Skeletal muscle tissue (tissue), 4 donors: ENCODE measurements around the gene IFT52. TPM values are rescaled to one million over a fixed set of nuclear protein-coding genes. Genes with fewer than 3 reads are reported as not detected.

Experiments used
- H3K27ac ChIP-seq: one replicate; pipeline ENCODE4 v1.7.0; 2013; ENCODE audit warnings: mild to moderate bottlenecking, low read depth, low read length, inconsistent platforms
- H3K27me3 ChIP-seq, 3 donors: one replicate each; pipeline ENCODE4 v1.7.0; 2013; ENCODE audit warnings: low read length in 3 of 3; ENCODE audit not compliant: control insufficient read depth in 3 of 3, insufficient read depth in 3 of 3
- H3K36me3 ChIP-seq, 3 donors: one replicate each; pipeline ENCODE4 v1.7.0; 2013; ENCODE audit warnings: low read length in 3 of 3; ENCODE audit not compliant: control insufficient read depth in 3 of 3, insufficient read depth in 3 of 3
- H3K4me1 ChIP-seq, 3 donors: one replicate each; pipeline ENCODE4 v1.7.0; 2013; ENCODE audit warnings: low read length in 3 of 3, mild to moderate bottlenecking in 3 of 3; ENCODE audit not compliant: control insufficient read depth in 3 of 3, insufficient read depth in 3 of 3
- H3K4me3 ChIP-seq, 3 donors: one replicate each; pipeline ENCODE4 v1.7.0; 2013; ENCODE audit warnings: low read length in 3 of 3
- H3K9ac ChIP-seq, 3 donors: one replicate each; pipeline ENCODE4 v1.7.0; 2013; ENCODE audit warnings: low read length in 3 of 3, mild to moderate bottlenecking in 3 of 3, moderate library complexity in 2 of 3, low read depth in 1 of 3
- H3K9me3 ChIP-seq, 3 donors: one replicate each; pipeline ENCODE4 v1.7.0; 2013; ENCODE audit warnings: low read length in 3 of 3; ENCODE audit not compliant: control insufficient read depth in 3 of 3
- total RNA-seq: library from RNA; depleted of rRNA; stranded (reverse); fragments of >200 nt; gene quantifications from one replicate; pipeline ENCODE4 v1.2.3, GENCODE V29; 2014
- donor health status: Osteomylitis.

IFT52 gene
- total RNA-seq, 1 donor from 2014 or later: 45.4 TPM

- Histone ChIP-seq H3K36me3 (peaks cover 4 to 8% (median 5%) of the 10 kb centered on the region in 3 donors), H3K27ac (no peak overlapping the region), H3K9ac (no peak overlapping the region), H3K9me3 (no peaks in the 10 kb centered on the region), H3K27me3 (no peaks in the 10 kb centered on the region), H3K4me1 (no peaks in the 10 kb centered on the region), H3K4me3 (no peak overlapping the region)
These were observed 40.3 kb upstream of the IFT52 start for GRCh38 chr20:43550456-43550855.

GRCh38 chr20:43554369-43554768, 36.4 kb upstream of the IFT52 start:
- Histone ChIP-seq H3K36me3 (peaks cover 0 to 2% (median 0%) of the 10 kb centered on the region in 3 donors), H3K4me3 (no peak overlapping the region), H3K4me1 (no peaks in the 10 kb centered on the region), H3K9me3 (no peaks in the 10 kb centered on the region), H3K9ac (no peak overlapping the region), H3K27ac (no peak overlapping the region), H3K27me3 (no peaks in the 10 kb centered on the region)

GRCh38 chr20:43558412-43559146, 32.2 kb upstream of the IFT52 start, which contains the start of gene SGK2:
TSS of gene SGK2 (plus strand) at chr20:43559027. CDS start at chr20:43566496, 7,469 bp downstream.
- Histone ChIP-seq H3K27ac (no peak within 1 kb of the TSS), H3K9me3 (no peaks in the 10 kb centered on the region), H3K27me3 (no peaks in the 10 kb centered on the region), H3K4me1 (no peaks in the 10 kb centered on the region), H3K36me3 (no peaks in the 10 kb centered on the region), H3K4me3 (no peak within 1 kb of the TSS), H3K9ac (no peak within 1 kb of the TSS)

GRCh38 chr20:43559147-43559987, 31.4 kb upstream of the IFT52 start:
- H3K9me3 ChIP-seq: no peaks in the 10 kb centered on the region
- no peak overlapping the region for H3K27ac ChIP-seq
- no peak overlapping the region for H3K4me3 ChIP-seq
- no peaks in the 10 kb centered on the region for H3K36me3 ChIP-seq
- no peaks in the 10 kb centered on the region for H3K27me3 ChIP-seq
- no peak overlapping the region for H3K9ac ChIP-seq
- H3K4me1 ChIP-seq: no peaks in the 10 kb centered on the region

- no peak overlapping the region for H3K9ac ChIP-seq
- no peaks in the 10 kb centered on the region for H3K27me3 ChIP-seq
- H3K27ac ChIP-seq: no peak overlapping the region
- H3K4me1 ChIP-seq: no peaks in the 10 kb centered on the region
- H3K4me3 ChIP-seq: no peak overlapping the region
- H3K36me3 ChIP-seq: no peaks in the 10 kb centered on the region
- no peaks in the 10 kb centered on the region for H3K9me3 ChIP-seq
These were observed 29.8 kb upstream of the IFT52 start for GRCh38 chr20:43560974-43561373.

- no peak overlapping the region for H3K4me3 ChIP-seq
- H3K9ac ChIP-seq: no peak overlapping the region
- H3K9me3 ChIP-seq: no peaks in the 10 kb centered on the region
- no peaks in the 10 kb centered on the region for H3K27me3 ChIP-seq
- no peaks in the 10 kb centered on the region for H3K36me3 ChIP-seq
- no peak overlapping the region for H3K27ac ChIP-seq
- no peaks in the 10 kb centered on the region for H3K4me1 ChIP-seq
These were observed 27.3 kb upstream of the IFT52 start for GRCh38 chr20:43563429-43563828.

- Histone ChIP-seq H3K4me3 (no peak overlapping the region), H3K9me3 (no peaks in the 10 kb centered on the region), H3K36me3 (no peaks in the 10 kb centered on the region), H3K4me1 (no peaks in the 10 kb centered on the region), H3K9ac (no peak overlapping the region), H3K27ac (no peak overlapping the region), H3K27me3 (no peaks in the 10 kb centered on the region)
These were observed 26.7 kb upstream of the IFT52 start for GRCh38 chr20:43563991-43564390.

GRCh38 chr20:43564455-43564854, 26.3 kb upstream of the IFT52 start:
- no peaks in the 10 kb centered on the region for H3K27me3 ChIP-seq
- H3K9me3 ChIP-seq: no peaks in the 10 kb centered on the region
- H3K9ac ChIP-seq: no peak overlapping the region
- no peaks in the 10 kb centered on the region for H3K36me3 ChIP-seq
- no peak overlapping the region for H3K27ac ChIP-seq
- H3K4me1 ChIP-seq: no peaks in the 10 kb centered on the region
- H3K4me3 ChIP-seq: no peak overlapping the region

- no peaks in the 10 kb centered on the region for H3K4me1 ChIP-seq
- H3K4me3 ChIP-seq: no peak overlapping the region
- H3K27me3 ChIP-seq: no peaks in the 10 kb centered on the region
- H3K36me3 ChIP-seq: no peaks in the 10 kb centered on the region
- no peak overlapping the region for H3K27ac ChIP-seq
- no peaks in the 10 kb centered on the region for H3K9me3 ChIP-seq
- no peak overlapping the region for H3K9ac ChIP-seq
These were observed 25.6 kb upstream of the IFT52 start for GRCh38 chr20:43564993-43565757.

- no peak overlapping the region for H3K4me3 ChIP-seq
- H3K4me1 ChIP-seq: no peaks in the 10 kb centered on the region
- no peak overlapping the region for H3K27ac ChIP-seq
- H3K36me3 ChIP-seq: no peaks in the 10 kb centered on the region
- H3K27me3 ChIP-seq: no peaks in the 10 kb centered on the region
- no peaks in the 10 kb centered on the region for H3K9me3 ChIP-seq
- no peak overlapping the region for H3K9ac ChIP-seq
These were observed 25.0 kb upstream of the IFT52 start for GRCh38 chr20:43565758-43566104.
